Gastroesophageal sphincter (tissue), 4 donors: Measurements from ENCODE around the gene VSTM2B. TPM values are rescaled to one million over a fixed set of nuclear protein-coding genes. Genes with fewer than 3 reads are reported as not detected.

Experiments used
- ATAC-seq: fragments of 150-250 bp; one replicate; pipeline ENCODE4 v1.9.1; 2016; ENCODE audit warnings: mild to moderate bottlenecking, moderate library complexity
- H3K27ac ChIP-seq, 4 donors: fragments of 200-600 bp; sonication (generic) in 3 of 4; 1 replicate in 3 of 4; 2 replicates in 1 of 4; pipeline ENCODE4 v1.5.1; 2016 to 2019
- H3K27me3 ChIP-seq: fragments of 200-600 bp; sonication (generic); one replicate; pipeline ENCODE4 v1.5.1; 2019
- H3K36me3 ChIP-seq, 2 donors: fragments of 200-600 bp; sonication (generic); one replicate each; pipeline ENCODE4 v1.5.1; 2019; ENCODE audit warnings: control low read depth in 1 of 2
- H3K4me1 ChIP-seq, 3 donors: fragments of 200-600 bp; sonication (generic); 1 replicate in 2 of 3; 2 replicates in 1 of 3; pipeline ENCODE4 v1.5.1; 2016 to 2019; ENCODE audit warnings: control low read depth in 2 of 3
- H3K4me3 ChIP-seq, 2 donors: fragments of 200-600 bp; sonication (generic); one replicate each; pipeline ENCODE4 v1.5.1; 2019; ENCODE audit warnings: mild to moderate bottlenecking in 1 of 2, moderate library complexity in 1 of 2
- H3K9me3 ChIP-seq, 3 donors: fragments of 200-600 bp; sonication (generic); one replicate each; pipeline ENCODE4 v1.5.1; 2017 to 2019; ENCODE audit warnings: control low read depth in 2 of 3
- CTCF ChIP-seq, 4 experiments: fragments of 200-600 bp in 2 of 4; fragments of 450-650 bp in 2 of 4; sonication (generic) in 1 of 4; IDR thresholded peaks; one replicate each; pipeline ENCODE4 v1.5.1; 2017 to 2019; ENCODE audit warnings: antibody characterized with exemption in 4 of 4, mild to moderate bottlenecking in 2 of 4, moderate library complexity in 2 of 4
- EP300 ChIP-seq: sonication (generic); formaldehyde crosslinking; IDR thresholded peaks from one replicate; pipeline ENCODE4 v1.6.1; 2017; ENCODE audit warnings: antibody characterized with exemption, mild to moderate bottlenecking
- POLR2A ChIP-seq, 2 donors: fragments of 450-650 bp; IDR thresholded peaks; one replicate each; pipeline ENCODE4 v1.6.1; 2017; ENCODE audit warnings: antibody characterized with exemption in 2 of 2, mild to moderate bottlenecking in 2 of 2, moderate library complexity in 1 of 2
- POLR2AphosphoS5 ChIP-seq: sonication (generic); formaldehyde crosslinking; IDR thresholded peaks from one replicate; pipeline ENCODE4 v1.6.1; 2017; ENCODE audit warnings: antibody characterized with exemption
- WGBS, 2 donors: methylation state at CpG; one replicate each; pipeline ENCODE4 v1.1.5; 2018; ENCODE audit warnings: low coverage in 1 of 2; 5-methylcytosine and 5-hydroxymethylcytosine counted together
- total RNA-seq, 4 donors: library from RNA; depleted of rRNA; stranded (reverse); fragments of >200 nt; gene quantifications; one replicate each; pipeline ENCODE4 v1.1.0, GENCODE V29; 2016

VSTM2B gene
- total RNA-seq, 4 donors from 2014 or later: 0.40 TPM; not detected in 3

GRCh38 chr19:29528350-29528945 is 2.7 kb downstream of the VSTM2B start:
- Histone ChIP-seq H3K4me3 (peak overlapping the region in 1 of 2 donors; percentile 37), H3K27me3 (peaks cover 100% of the 10 kb centered on the region)
- peak; percentile 55 for ATAC-seq

GRCh38 chr19:29528946-29529645 is 3.3 kb downstream of the VSTM2B start:
- no peak overlapping the region for H3K27ac ChIP-seq
- H3K4me3 ChIP-seq: peak overlapping the region in 1 of 2 donors; percentile 37
- ATAC-seq: no peak
- H3K36me3 ChIP-seq: no peaks in the 10 kb centered on the region
- WGBS, 2 donors: 2 to 6% methylated on average over 7 to 22 of the region's 39 CpGs
- peaks cover 100% of the 10 kb centered on the region for H3K27me3 ChIP-seq
- peaks cover 0 to 9% (median 0%) of the 10 kb centered on the region in 3 donors for H3K9me3 ChIP-seq
- H3K4me1 ChIP-seq: peaks cover 0 to 58% (median 28%) of the 10 kb centered on the region in 3 donors
- no peak for TF ChIP-seq POLR2AphosphoS5
- TF ChIP-seq CTCF (IDR thresholded peaks at IDR 0.05): no peak
- no peak for TF ChIP-seq POLR2A (IDR thresholded peaks at IDR 0.05)
- no peak for TF ChIP-seq EP300

More at GRCh38 chr19:29528350-29528945, 2.7 kb downstream of the VSTM2B start:
- H3K9me3 ChIP-seq: peaks cover 0 to 9% (median 0%) of the 10 kb centered on the region in 3 donors
- WGBS, 2 donors: no CpG with 5 or more reads among the region's 57 CpGs
- H3K27ac ChIP-seq: no peak overlapping the region
- no peak for TF ChIP-seq EP300
- peak in 3 of 4 experiments; percentile 64 to 89 (median 75) for TF ChIP-seq CTCF (IDR thresholded peaks at IDR 0.05)
- no peak for TF ChIP-seq POLR2AphosphoS5
- no peak for TF ChIP-seq POLR2A (IDR thresholded peaks at IDR 0.05)
- no peaks in the 10 kb centered on the region for H3K36me3 ChIP-seq
- H3K4me1 ChIP-seq: peaks cover 0 to 58% (median 28%) of the 10 kb centered on the region in 3 donors

- WGBS, 2 donors: 0 to 4% methylated on average over 3 to 10 of the region's 100 CpGs
- Histone ChIP-seq H3K4me3 (no peak overlapping the region), H3K4me1 (peaks cover 0 to 55% (median 28%) of the 10 kb centered on the region in 3 donors), H3K27me3 (peaks cover 100% of the 10 kb centered on the region), H3K36me3 (no peaks in the 10 kb centered on the region), H3K9me3 (peaks cover 0 to 9% (median 0%) of the 10 kb centered on the region in 3 donors), H3K27ac (no peak overlapping the region)
- no peak for TF ChIP-seq EP300
- TF ChIP-seq POLR2AphosphoS5: no peak
- TF ChIP-seq CTCF (IDR thresholded peaks at IDR 0.05): no peak
- TF ChIP-seq POLR2A (IDR thresholded peaks at IDR 0.05): no peak
- no peak for ATAC-seq
These were observed 4.1 kb downstream of the VSTM2B start for GRCh38 chr19:29529646-29530539.

GRCh38 chr19:29530540-29531457 is 5.0 kb downstream of the VSTM2B start:
- no peak overlapping the region for H3K4me3 ChIP-seq
- peaks cover 100% of the 10 kb centered on the region for H3K27me3 ChIP-seq
- 60% methylated on average over 1 of the region's 15 CpGs; no CpG with 5 or more reads in 1 of the 2 donors for WGBS, 2 donors
- no peak overlapping the region for H3K27ac ChIP-seq
- H3K4me1 ChIP-seq: peaks cover 0 to 46% (median 19%) of the 10 kb centered on the region in 3 donors
- H3K36me3 ChIP-seq: no peaks in the 10 kb centered on the region
- no peak for ATAC-seq
- TF ChIP-seq POLR2AphosphoS5 (no peak), EP300 (no peak), CTCF (IDR thresholded peaks at IDR 0.05) (no peak), POLR2A (IDR thresholded peaks at IDR 0.05) (no peak)
- H3K9me3 ChIP-seq: peaks cover 0 to 9% (median 0%) of the 10 kb centered on the region in 3 donors
